ENCODE data around the gene TAS2R20.

DNA sequence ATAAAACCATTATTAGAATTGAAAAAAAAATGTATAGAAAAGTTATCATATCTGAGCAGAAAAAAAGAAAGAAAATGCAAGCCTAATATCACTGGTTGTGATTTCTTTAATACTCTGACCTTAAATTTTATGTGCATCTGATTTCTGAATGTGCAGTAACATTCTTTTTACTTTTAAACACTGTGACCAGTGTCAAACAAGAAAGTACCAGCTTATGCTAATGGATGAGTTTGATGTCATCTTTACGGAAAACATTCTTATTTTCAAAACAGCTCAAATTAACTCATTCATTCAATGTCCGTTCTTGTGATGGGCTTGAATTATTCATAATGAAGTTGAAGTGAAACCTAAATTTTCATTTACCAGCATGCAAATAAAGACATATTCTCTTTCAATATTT lies 11.3 kb downstream of the TAS2R20 start, which contains the start of gene TAS2R50:
- TF ChIP-seq SP1 (IDR thresholded peaks at IDR 0.05) (no peak), SP1 (CRISPR knock-in tag; IDR thresholded peaks at IDR 0.05) (no peak), ELF1 (CRISPR knock-in tag; IDR thresholded peaks at IDR 0.05) (no peak), ZNF207 (IDR thresholded peaks at IDR 0.05; ENCODE audit: borderline replicate concordance) (no peak), GMEB1 (CRISPR knock-in tag; IDR thresholded peaks at IDR 0.05; ENCODE audit: borderline replicate concordance) (no peak), ZBTB7A (CRISPR knock-in tag; IDR thresholded peaks at IDR 0.05) (no peak), ZNF513 (CRISPR knock-in tag; conservative IDR thresholded peaks at IDR 0.05) (no peak), ATF3 (CRISPR knock-in tag; IDR thresholded peaks at IDR 0.05) (no peak), SAFB2 (CRISPR knock-in tag; IDR thresholded peaks at IDR 0.05; ENCODE audit: borderline replicate concordance, low read depth) (no peak)

Data from HepG2 (cell line).